ENCODE results near the gene SAP30L.

Gene SAP30L

DNA sequence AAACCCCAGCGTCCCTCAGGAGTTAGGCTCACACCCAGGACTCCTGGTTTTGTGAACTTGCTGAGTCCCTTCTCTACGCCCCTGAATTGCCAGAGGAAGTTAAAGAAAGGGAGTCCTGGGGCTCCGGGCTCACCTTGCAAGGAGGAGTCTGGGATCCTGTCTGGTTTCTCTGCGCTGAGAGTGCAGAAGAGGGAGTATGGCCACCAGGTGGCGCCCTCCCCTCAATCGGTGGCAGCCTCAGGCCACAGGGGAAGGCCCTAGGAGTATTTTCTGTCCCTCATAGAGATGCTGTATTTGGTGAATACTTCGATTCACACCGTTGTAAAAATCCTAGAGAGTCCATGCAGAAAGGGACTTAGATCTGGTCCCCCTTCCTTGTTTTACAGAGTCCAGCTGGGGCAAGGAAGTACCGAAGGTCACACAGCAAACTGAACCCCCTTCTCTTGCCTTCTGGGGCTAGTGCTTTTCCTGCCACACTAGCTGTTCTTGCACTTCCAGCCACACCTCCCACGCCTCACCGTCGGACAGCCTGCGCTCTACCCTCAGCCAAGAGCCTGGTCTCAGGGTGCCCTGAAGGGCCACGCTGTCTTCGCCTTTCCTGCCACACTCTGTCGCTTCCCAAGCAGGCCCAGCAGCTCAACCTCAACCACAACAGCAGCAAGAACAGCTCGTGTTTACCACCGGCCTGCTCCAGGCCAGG, 22.0 kb downstream of the SAP30L start:
- DNase-seq, result peak; percentile 78

DNA sequence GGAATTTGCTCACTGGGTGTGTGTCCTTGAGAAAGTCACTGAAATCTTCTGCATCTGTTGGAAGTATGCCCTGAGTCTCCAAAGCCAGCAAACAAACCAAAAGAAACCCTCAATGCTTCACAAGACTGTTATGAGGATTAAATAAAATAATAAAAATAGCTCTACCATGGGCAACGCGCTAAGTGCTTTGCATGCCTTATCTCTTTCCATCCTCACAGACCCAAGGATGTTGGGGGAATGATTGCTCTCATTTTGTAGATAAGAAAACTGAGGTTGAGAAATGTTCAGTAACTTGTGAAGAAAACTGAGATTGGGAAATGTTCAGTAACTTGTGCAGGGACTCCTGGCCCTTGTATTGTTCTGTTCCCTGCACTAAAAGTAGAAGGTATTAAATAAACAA, 24.3 kb downstream of the SAP30L start:
- DNase-seq, result peak; percentile 24

DNA sequence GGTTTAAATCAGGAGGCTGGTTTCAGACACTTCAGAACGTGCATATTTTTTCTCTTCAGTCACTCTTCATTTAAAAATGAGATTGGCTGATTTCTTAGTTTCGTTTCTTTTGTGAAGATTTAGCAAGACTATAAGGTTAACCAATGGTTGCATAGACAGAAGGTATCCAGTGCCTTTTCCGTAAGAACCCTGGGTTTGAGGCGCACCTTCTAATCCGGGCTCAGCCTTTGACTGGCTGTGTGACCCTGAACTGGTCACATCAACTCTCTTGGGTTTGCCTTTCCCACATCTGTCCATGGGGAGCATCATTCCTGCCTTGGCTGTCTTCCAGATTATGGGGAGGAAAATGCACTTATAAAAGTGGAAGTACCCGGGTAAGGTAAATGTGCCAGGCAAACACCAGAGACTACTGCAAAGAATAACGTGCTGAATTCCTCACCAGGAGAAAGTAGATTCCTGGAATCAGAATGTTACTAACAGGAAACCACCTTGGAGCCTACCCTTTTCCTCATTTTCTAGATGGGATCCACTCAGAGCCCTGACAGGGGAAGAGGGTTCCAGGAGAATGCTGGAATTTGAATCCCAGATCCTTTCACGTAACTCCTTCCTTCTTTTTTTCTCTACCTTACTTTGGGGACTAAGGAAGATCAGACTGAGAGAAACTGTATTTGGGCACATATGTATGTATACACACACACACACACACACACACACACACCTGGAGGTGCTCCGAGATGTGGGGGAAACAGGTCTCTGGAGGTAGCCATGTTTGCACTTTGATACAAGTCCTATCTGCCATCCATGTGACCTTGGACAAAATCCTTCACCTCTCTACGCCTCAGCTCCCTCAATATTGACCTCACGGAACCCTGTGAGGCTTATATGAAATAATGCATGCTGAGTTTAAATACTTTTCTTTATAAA, 25.4 kb downstream of the SAP30L start:
- no peak for DNase-seq

DNA sequence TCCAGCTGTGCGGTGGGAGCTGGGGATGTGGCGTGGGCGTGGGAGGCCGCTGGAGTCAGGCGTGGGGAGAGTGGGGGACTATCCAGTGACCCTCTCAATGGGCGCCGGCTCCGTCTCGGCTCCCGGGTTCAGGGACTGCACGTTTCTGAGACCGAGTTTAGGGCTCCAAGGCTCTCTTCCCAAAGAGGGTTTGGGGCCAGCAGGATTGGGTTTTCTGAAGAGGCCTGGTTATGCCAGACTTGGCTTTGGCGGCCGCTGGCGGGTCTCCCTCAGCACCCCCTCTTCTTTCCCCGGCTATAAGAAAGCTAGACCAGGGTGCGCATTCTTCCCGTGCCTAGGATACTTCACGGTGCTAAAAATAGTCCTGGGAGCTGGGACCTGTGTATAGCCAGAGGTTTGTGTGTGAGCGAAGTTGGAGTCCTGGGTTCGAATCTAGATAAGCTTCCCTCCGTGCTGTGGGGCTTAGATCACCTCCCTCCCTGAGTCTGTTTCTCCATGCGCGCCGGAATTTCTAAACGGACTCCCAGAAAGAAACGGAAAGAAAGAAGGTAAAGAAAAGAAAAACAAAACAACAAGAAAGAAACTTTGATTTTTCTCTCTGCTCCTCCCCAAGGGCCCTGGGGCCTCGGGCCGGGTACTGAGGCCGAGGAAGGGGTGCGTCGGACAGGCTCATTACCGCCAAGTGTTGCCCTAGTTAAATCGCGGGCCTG, 27.2 kb downstream of the SAP30L start:
- DNase-seq, result no peak

DNA sequence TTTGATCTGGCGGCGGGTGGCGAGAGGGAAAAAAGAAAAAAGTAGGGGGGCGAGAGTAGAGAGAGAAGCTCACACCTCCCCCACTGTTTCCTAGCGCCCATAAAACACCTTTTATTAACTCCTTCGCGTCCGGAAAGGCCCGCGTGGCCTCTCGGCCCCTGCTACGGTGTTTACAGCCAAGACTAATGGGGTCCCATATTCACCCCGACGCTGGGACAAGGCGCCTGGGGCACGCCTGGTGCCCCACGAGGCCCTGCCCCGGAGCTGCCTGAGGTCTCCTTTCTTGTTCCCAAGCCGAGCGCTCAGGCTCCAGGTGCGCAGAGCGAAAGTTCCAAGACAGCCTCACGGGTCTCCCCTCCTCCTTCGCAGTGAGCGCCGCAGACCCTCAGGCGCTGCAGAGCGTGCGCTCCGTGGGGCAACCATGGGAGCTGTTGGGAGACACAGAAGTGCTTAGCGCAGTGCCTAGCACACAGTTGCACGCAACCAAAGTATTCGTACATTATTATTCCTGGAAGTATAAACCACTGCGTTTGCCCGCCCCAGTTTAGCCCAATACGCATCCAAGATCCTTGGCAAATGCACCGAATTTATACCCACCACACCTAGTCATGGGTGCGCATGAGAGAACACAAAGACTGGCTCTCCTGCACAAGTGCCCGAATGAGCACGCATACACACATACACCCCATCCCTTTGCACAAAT, 27.9 kb downstream of the SAP30L start:
- no peak for DNase-seq

DNA sequence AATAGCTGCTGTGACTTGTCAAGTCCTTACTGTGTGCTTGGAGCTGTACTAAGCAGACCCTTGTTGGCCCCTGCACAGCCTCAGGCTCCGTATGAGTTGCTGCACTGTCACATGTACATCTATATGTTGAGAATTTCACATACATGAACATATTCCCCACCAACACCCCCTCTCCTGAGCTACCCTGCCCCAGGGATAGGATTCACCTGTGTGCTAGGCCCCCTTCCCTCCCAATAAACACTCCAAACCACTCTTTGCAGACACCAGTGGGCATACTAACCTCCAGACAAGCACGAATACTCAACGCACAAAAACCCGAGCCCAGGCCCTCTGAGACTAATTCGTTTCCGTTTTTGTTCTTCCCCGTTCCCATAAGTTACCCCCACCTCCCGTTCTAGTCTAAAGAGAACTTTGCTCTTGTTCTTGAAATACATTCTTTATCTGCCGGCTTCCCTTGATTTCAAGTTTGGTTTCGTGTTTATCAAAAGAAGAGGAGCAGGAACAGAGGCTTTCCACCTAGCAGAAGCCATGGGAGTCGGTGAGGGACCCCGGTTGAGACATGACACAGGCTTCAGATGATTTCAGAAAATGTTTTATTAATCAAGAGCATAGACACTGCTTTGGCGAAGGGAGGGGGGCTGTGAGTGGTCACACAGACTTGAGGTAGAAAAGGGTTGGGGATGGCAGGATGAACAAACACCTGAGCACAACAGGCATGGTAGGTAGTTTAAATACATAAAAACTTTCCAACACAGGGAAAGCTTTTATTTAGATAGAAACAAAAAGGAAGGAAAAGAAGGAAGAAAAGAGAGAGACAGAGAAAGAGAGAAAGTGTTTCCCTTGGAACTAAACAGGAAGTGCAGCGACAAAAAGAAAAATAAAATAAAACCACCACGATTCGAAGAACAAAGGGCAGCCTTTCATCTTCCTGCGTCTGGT, 28.9 kb downstream of the SAP30L start:
- DNase-seq, result no peak

DNA sequence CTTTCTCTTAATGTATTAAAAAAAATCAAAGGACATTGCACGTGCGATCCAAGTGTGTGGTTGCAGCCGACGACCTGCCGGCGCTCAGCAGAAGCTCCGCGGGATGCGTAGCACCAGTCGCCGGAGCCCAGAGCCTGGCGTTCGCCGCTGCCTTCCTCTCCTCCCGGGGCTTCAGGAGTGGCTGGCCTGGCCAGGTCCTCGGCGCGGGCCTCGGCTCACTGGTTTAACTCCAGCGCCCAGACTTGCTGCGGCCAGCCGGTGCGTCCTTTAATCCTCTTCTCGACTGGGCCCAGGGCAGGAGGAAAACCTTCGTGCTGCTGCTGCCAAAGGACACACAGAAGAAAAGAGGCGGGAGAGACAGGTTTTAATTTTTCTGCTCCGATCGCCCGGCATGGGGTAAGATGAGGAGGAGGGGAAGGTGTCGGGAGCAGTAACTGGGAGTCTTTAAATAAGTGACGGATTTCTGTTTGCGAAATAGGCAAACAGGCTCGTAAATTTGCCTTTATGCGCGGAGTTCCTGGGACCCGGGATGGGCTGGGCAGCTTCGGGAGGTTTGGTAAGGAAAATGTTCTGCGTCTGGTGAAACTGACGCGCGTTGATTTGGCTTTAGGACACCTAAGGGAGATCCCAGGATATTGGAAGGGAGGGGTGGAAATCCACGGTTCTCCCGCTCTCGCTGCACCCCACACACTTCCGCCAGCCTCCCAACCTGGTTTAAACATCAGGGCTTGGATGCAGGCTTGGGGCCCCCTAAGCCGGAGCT, 30.0 kb downstream of the SAP30L start:
- no peak for DNase-seq

DNA sequence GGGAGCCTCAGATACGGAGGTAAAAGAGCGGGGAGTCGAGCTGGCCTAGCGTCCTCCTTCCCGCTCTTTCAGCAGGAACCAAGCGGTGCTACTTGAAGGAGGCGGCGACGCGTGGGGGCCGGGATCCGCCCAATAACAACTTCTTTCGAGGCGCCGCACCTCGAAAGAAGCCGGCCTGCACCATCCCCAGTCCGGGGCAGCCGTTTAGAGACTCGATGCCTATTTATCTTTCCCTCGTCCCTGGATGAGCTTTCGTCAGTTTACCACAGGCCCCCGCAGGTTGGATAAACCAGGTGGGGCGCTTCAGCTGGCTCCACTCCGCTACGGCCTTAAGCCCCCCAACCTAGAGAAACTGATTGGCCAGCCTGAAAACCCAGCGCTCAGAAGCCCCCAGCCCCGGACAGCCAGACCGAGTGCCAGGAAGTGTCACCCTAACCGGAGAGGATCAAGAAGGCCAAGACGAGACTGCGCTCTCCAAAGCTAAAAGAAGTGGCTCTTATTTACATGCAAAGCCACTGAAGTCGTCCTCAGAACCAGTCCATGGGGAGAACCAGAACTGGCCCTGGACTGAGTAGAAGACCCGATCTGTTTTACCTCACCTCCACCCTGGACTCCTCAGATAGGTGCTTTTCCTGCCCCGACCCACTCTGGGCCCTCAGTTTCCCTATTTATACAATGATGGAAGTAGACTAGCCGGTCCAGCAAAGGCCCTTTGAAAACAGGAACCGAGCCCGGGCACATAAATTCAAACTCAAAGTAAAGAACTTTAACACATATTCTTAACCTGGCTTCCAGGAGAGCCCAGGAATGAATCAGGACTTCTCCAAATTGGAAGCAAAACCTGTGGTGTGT, 30.8 kb downstream of the SAP30L start:
- no peak for DNase-seq

DNA sequence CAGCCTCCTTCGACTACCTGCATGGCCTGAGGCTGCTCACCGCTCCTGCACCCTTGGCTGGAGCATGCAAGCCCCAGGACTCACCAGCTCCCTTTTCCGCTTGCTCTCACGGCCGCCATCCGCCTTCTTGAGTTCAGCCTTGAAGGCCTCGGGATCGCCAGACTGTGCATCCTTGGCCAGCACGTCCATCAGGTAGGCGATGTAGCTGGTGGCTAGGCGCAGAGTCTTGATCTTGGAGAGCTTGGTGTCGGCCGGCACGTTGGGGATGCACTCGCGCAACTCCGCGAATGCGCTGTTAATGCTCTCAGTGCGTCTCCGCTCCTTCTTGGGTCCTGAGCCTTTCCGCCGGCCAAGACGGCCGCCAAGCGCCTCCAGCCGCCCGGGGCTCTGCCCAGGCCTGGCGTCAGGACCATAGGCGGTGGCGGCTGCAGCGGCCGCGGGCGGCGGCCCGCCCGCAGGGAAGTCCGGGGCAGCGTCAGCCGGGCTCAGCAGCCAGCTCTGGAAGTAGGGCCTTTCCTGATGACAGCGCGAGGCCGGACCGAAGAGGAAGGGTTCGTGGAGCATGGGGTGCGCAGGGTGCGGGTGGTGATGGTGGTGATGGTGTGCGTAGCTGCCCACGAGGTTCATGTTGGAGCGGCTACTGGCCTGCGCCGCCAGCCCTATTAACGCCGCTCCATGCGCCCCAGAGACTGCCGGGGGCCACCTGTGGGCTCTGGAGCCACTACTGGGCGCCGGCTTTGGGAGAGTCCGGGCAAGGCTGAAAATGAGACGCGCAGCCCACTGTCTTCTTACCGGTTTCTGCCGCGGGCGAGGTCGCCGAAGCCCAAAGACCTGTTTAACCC, 31.8 kb downstream of the SAP30L start:
- DNase-seq, result no peak

DNA sequence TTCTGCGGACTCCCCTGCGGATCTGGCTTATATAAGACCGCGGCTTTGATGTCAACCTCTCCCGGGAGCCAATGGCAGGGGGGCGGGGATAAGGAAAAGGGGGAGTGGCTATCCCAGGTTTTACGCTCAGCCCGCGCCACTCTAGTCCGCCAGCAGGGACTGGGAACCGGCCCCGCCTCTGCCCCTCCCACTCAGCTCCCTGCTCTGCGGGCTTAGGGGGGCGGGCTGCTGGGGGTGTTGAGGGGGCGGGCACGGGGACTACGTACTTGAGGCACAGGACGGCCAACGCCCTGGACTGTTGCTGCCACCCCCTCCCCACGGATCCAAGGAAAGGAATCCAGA, 32.4 kb downstream of the SAP30L start, which contains the start of gene HAND1:
HAND1 (minus strand) TSS at position 4 of the 342 bp plus-strand sequence. CDS start 219 bp downstream, outside the sequence.
- no peak for DNase-seq

DNA sequence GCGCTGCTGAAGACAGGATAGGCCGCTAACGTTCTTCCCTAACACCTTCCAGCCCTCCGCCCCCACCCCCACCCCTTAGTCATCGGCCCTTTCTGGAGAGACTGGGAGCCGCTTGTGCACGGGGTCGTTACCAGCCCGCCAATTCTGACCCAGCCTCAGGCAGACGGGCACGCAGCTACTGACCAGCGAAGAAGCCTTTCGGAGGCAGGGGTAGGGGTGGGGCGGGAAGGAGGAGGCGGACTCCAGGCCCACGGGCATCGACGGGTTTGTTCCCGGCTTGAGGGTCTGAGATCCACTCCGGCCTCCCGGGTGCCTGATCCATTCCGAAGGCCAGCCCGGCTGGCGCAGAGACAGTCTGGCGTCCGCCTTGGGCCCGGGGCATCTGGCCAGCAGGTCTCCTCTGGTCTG, 33.0 kb downstream of the SAP30L start:
- DNase-seq, result no peak

DNA sequence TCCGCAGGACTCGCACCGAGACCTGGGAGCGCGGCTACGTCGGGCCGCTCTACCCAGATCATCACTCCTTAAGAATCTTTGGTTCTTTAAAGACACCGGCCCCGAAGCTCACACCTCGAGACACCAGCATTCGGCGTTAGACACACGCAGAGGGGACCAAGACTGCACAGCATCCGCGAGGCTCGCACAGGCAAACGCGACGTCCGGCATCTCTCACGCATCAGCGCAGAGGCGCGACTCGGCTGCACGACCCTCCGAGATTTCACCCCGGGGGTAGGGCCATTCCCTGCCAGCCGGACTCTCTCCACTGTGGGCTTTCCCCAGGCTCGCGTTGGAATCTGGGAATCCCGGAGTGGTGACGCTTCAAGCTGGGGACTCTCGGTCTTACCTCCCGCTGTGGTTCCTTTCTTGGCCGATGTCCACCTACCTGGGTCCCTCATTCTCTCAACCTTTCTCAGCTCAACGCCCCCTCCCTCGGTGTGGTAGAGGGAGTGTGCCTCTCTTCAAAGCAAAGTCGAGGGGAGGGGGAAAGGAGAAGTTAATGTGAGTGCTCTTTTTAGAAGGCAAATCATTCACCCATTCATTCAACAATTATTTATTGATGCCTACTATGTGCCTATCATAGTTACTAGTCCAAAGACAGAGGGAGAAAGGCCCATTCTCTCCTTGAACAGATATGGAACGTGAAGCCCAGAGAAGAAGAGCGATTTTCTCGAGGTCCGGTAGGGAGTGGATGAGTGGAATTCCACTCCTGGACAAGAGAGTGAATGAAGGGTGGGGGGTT, 33.6 kb downstream of the SAP30L start:
- DNase-seq, result no peak

DNA sequence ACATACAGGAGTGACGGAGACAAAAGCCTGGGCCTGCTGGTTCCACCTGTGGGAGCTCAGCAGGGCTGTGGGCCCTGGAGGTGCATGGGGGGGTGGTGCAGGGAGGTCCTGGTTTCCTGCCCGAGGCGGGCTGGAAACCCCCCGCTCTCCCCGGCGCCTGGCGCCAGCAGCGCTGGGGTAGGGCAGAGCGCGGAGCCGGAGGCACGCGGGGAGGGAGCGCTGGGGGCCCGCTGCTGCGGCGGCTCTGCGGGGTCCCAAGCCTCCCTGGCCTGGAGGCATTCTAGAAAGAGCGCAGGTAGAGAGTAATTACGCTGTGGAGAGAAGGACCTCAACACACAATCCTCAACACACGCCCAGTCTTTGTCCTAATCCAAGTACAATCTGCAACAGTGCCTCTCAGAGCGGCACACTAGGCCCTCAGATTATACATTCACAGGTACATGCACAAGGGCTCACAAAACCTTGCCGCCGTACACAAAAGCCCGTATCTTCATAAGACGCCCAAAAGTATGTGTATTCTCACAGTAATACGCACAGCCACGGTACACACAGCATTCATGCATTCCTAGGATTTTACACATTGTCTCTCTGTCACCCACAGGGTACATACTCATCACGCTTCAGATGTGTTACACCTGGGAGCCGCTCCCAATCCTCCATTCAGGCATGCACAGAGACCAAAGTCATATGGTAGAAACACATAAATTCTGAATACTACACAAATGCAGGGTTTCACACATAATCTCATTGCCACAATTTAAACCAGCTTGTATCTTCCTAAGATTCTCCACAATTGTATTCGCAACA, 34.4 kb downstream of the SAP30L start:
- no peak for DNase-seq

DNA sequence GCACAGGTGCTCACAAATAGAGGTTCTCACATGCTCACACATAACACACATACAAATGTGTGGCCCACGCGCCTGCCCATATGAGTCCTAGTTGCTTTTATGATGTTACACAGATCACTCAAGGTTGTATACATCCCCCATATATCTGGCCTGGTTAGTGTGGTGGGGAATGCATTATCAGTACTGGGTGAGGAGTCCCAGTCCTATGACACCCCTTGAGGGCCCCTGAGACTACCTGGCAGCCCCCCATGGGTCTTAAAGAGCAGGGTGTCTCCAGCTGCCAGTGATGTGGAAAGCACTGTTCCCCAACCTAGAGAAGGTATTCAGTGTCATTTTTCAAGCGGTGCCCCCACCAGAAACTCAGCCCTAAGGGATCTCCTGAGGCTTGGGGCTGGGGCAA, 35.0 kb downstream of the SAP30L start:
- DNase-seq, result no peak

DNA sequence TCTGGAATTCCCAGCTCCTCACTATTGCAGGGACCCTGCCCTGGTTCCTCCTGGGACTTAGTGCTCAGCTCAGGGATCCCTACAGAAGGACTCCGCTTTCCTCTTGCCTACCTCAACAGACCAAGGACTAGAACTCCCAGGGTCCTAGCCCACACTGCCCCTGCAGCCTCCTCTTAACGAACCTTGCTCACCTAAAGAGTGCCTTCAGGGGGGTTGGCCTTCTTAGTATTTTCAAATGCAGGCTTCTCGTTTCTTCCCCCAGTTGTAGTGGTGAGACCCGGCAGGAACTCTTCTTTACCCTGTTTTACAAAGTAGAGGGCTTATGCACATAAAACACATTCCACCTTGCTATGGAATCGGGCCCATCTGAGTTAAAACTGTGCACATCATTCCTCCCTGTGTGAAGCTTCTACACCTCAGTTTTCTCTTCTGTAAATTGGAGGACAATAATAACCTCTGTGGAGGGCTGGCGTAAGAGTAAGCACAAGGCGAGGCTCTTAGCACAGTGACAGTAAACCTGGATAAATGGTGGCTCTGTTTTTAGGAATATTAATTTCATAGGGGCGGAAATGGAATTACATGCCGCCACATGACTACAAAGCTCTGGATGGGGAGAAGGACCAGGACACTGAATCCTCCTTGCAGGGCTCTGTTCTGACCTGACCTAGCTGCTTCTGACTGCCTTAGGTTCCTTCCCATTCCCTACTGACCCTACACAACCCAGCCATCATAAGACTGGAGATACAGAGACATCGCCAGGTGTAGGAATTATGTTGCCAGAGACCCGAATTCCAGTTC, 36.0 kb downstream of the SAP30L start:
- no peak for DNase-seq
